HCT116 (cell line): ENCODE measurements around the gene PGAM5.

Source experiments
- CEBPB ChIP-seq: IDR thresholded peaks from 2 replicates; pipeline ENCODE4 v1.6.1; 2012; ENCODE audit warnings: low read depth
- CTCF ChIP-seq, 3 experiments: fragments of 200-600 bp in 1 of 3; sonication (generic) in 1 of 3; IDR thresholded peaks in 2 of 3; conservative IDR thresholded peaks in 1 of 3; 2 replicates each; pipeline ENCODE4 v1.5.1; 2012 to 2017; ENCODE audit warnings: low read depth in 2 of 3, low read length in 2 of 3, antibody characterized with exemption in 1 of 3, borderline replicate concordance in 1 of 3, control low read depth in 1 of 3, mild to moderate bottlenecking in 1 of 3, mixed read lengths in 1 of 3, mixed run types in 1 of 3, moderate library complexity in 1 of 3; ENCODE audit not compliant: insufficient read depth in 1 of 3
- JUND ChIP-seq: IDR thresholded peaks from 2 replicates; pipeline ENCODE4 v1.6.1; 2012

DNA sequence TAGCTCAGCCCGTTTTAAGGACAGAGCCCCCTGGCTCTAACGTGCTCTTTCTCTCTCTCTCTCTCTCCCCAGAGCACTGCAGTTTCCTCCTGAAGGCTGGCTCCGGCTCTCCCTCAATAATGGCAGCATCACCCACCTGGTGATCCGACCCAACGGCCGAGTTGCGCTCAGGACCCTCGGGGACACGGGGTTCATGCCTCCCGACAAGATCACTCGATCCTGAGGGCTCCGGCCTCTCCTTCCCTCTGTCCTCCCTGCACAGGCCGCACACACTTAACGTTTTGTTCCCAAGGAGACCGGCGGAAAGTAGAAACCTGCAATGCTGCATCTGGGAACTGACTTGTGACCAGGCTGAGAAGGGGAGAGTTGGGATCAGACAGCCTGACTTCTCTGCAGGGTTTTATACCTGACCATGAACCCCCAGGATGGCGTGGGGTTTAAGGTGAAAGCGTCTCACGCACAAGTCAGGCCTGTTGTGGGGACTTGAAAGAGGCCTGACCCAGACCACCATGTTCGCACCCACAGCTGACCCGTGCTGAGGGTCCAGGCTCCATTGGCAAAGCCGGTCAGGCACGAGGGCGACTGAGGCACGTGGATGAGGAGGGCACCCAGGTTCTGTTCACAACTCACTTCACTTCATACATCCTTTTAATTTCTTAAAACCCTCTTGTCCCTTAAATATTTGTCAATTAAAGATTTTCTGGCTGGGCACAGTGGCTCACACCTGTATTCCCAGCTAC is 10.1 kb downstream of the PGAM5 start:
- TF ChIP-seq CTCF (IDR thresholded peaks at IDR 0.05 in 2 of 3, conservative IDR thresholded peaks at IDR 0.05 in 1 of 3; ENCODE audit: borderline replicate concordance in 1 of 3, insufficient read depth in 1 of 3, low read depth in 2 of 3, low read length in 2 of 3) (no peak), CEBPB (no peak), JUND (no peak)
